Measurements from ENCODE around the gene RANBP3L. TPM values are rescaled to one million over a fixed set of nuclear protein-coding genes. Genes with fewer than 3 reads are reported as not detected.
A peak's percentile ranks its signal among the peaks of the same experiment; 100 is the strongest.
"Not testable (repeated sequence)": the region's sequence is repeated elsewhere in the genome, so short reads cannot be mapped to it uniquely, and the experiment has no call there.

The RANBP3L gene, protein sequence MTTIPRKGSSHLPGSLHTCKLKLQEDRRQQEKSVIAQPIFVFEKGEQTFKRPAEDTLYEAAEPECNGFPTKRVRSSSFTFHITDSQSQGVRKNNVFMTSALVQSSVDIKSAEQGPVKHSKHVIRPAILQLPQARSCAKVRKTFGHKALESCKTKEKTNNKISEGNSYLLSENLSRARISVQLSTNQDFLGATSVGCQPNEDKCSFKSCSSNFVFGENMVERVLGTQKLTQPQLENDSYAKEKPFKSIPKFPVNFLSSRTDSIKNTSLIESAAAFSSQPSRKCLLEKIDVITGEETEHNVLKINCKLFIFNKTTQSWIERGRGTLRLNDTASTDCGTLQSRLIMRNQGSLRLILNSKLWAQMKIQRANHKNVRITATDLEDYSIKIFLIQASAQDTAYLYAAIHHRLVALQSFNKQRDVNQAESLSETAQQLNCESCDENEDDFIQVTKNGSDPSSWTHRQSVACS
- total RNA-seq: 10 to 100 TPM in 1 of 8 experiments, 1 to 10 TPM in 3, under 1 TPM in 4; 0.08 to 19.8 (median 1.3) TPM

DNA sequence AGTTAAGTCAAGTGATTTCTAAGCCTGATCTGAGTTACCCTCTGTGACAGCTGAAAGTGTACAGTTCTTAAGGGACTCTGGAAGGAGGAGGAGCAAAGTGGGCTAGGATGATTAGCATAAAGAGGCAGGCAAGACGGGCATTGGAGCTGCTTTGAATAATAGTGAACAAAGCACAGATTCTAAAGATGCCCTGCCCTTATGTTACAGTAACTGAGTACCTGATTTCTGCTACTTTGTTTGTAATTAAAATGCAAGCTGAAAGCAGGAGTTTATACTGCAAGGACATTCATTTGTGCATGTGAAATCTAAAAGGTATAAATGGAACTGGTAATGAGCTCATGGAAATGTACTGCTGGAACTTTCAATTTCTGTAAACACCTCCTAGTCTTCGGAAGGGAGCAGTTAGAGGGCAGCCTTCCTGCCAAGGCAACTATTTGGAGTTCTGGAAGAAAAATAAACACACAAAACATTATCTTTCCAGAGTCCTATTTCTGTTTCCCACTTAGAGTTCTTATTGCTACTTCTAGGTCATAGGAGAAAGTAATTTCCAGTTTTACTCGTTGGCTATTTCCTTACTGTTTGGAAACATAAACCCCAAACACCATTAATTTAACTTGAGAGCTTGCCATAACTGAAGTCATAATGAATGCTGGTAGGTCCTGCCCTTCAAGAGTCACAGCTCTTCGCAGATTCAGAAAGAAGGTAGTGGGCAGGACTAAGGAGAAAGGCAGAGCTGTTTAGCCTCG is at the start of gene RANBP3L:
RANBP3L (minus strand) TSS at position 45 of the 746 bp plus-strand sequence. CDS start 486 bp downstream, outside the sequence.
- in situ Hi-C loops (cut with MboI; ENCODE audit: low pct_unique_long_range_greater_than_20kb in 2 of 9, low sequenced_read_pairs in 9 of 9, unreplicated experiment in 9 of 9): loop anchor here in 1 of 9 experiments (10.0 kb wide), 1 partner anchor 57 kb away; the partner anchor contains the start of gene NADK2
- peaks cover 18 to 34% of the 10 kb centered on the region in 2 donors for H3K4me1 ChIP-seq (replicated peaks in 1 of 2)
- ATAC-seq (replicated peaks in 6 of 8): peak; percentile 42 to 94 (median 90)
- WGBS, 10 experiments: 0 to 79% (median 25%) methylated on average over 1 to 5 of the region's 5 CpGs
- no peak within 1 kb of the TSS for H3K4me3 ChIP-seq
- H3K27ac ChIP-seq: no peak within 1 kb of the TSS

DNA sequence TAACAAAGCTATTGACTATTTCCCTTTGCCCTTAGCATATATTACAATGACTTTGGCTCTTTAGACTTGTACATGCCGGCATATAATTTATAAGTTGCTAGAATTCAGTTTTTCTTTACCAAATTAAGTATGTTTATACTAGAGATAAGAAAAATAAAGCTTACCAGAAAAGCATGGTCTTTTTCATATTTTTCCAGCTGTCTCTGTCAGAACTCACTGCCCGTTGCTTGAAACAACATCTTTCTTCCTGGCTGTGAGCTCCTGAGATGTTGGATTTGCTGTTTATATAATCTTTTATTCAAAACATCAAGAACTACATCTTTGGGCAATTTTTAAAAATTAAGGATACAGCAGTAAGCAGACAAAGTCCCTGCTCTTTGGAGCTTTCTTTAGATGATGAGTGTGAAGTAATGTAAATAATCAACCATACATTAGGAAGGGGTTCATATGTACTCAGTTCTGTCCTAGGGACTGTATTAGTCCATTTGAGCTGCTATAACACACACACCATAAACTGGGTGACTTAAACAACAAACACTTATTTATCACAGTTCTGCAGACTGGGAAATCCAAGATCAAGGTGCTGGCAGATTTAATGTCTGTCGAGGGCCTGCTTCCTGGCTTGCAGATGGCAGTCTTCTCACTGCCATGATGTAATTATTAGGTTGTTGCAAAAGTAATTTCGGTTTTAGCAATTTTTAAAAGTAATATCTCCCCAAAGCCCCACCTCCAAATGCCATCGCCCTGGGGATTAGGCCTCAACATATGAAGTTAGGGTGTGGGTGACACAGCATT is 45.4 kb upstream of the RANBP3L start:
- H3K4me1 ChIP-seq (replicated peaks in 1 of 2): no peaks in the 10 kb centered on the region
- no peak overlapping the region for H3K27ac ChIP-seq
- ATAC-seq (replicated peaks in 6 of 8): no peak
- WGBS, 10 experiments: 34 to 100% (median 83%) methylated on average over 1 to 4 of the region's 5 CpGs; no CpG with 5 or more reads in 1 of the 10 experiments
- in situ Hi-C loops (cut with MboI; ENCODE audit: low pct_unique_long_range_greater_than_20kb in 2 of 9, low sequenced_read_pairs in 9 of 9, unreplicated experiment in 9 of 9): no loop called here
- H3K4me3 ChIP-seq: no peak overlapping the region

DNA sequence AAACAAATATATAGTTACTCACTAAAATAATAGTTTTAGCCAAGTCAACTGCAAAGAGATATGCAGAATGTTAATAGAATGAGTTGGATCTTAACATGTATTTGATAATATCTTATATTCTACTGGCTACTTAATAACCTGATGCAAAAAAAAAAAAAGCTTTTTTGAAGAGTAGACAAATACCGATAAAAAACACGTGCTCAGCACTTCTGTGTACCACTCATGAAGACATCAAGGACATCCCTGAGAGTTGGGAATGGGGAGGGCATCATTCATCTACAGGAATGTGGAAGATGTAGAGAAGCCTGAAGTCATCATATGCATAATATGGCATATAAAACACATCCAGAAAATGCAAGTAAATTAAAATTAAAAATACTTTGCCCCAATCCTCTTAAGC is 43.2 kb upstream of the RANBP3L start:
- H3K27ac ChIP-seq: no peak overlapping the region
- no peak for ATAC-seq (replicated peaks in 6 of 8)
- in situ Hi-C loops (cut with MboI; ENCODE audit: low pct_unique_long_range_greater_than_20kb in 2 of 9, low sequenced_read_pairs in 9 of 9, unreplicated experiment in 9 of 9): no loop called here
- H3K4me1 ChIP-seq (replicated peaks in 1 of 2): no peaks in the 10 kb centered on the region
- whole genome bisulfite sequencing, 10 experiments: 59 to 92% (median 70%) methylated on average over 1 to 2 of the region's 2 CpGs; no CpG with 5 or more reads in 1 of the 10 experiments
- H3K4me3 ChIP-seq: no peak overlapping the region

DNA sequence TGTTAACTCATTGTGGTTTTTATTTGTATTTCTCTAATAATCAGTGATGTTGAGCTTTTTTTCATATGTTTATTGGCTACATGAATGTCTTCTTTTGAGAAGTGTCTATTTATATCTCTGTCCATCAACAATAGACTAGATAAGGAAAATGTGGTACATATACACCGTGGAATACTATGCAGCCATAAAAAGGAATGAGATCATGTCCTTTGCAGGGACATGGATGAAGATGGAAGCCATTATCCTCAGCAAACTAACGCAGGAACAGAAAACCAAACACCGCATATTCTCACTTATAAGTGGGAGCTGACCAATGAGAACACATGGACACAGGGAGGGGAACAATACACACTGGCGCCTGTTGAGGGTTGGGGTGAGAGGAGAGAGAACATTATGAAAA is 40.0 kb upstream of the RANBP3L start:
- H3K4me1 ChIP-seq (replicated peaks in 1 of 2); H3K27ac ChIP-seq; ATAC-seq (replicated peaks in 6 of 8); in situ Hi-C loops (cut with MboI; ENCODE audit: low pct_unique_long_range_greater_than_20kb in 2 of 9, low sequenced_read_pairs in 9 of 9, unreplicated experiment in 9 of 9); H3K4me3 ChIP-seq: not testable (repeated sequence)
- 0 to 100% (median 84%) methylated on average over 1 to 4 of the region's 4 CpGs; no CpG with 5 or more reads in 1 of the 10 experiments for WGBS, 10 experiments

DNA sequence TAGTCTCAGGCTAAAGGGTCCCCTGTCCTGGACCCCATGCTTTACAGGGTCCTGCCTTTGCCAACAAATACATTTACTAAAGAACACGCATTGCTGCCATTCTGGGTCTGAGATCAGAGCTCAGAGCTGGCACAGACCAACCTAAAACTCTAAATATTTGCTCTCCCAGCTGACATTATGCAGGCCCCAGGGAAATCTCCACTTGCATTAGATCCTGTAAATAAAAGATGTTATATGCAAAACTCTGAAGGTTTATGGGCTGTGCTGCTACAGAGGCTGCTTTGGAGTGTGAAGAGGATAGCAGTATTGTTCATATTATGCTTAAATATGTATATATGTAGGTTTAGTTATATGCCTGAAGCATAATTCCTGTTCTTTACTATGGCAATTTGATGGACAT is 35.9 kb upstream of the RANBP3L start:
- Histone ChIP-seq H3K27ac (no peak overlapping the region), H3K4me1 (replicated peaks in 1 of 2) (no peaks in the 10 kb centered on the region), H3K4me3 (no peak overlapping the region)
- ATAC-seq (replicated peaks in 6 of 8): peak in 5 of 8 experiments; percentile 16 to 100 (median 86)
- in situ Hi-C loops (cut with MboI; ENCODE audit: low pct_unique_long_range_greater_than_20kb in 2 of 9, low sequenced_read_pairs in 9 of 9, unreplicated experiment in 9 of 9): no loop called here
- 17 to 100% (median 83%) methylated on average over 1 of the region's 1 CpG; no CpG with 5 or more reads in 4 of the 10 experiments for WGBS, 10 experiments

DNA sequence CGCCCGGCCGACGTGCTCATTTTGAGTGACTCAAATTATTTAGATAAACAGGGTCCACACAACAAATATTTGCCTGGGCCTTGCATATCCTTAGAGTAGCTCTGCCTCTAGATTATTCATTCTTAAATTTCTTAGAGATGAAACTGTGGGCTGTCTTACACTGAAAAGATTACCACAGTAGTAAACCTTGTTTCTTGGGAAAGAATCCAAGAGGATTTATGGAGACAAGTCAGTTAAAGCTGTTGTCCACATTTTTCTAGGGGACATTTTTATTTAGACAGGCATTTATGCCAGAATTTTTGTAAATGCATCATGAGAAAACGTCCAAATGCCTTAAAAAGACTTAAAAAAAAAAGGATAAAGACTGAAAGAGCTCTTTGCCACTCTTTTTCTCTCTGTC is 32.6 kb upstream of the RANBP3L start:
- Histone ChIP-seq H3K4me1 (replicated peaks in 1 of 2) (no peaks in the 10 kb centered on the region), H3K27ac (no peak overlapping the region), H3K4me3 (no peak overlapping the region)
- ATAC-seq (replicated peaks in 6 of 8): no peak
- in situ Hi-C loops (cut with MboI; ENCODE audit: low pct_unique_long_range_greater_than_20kb in 2 of 9, low sequenced_read_pairs in 9 of 9, unreplicated experiment in 9 of 9): no loop called here
- WGBS, 10 experiments: 0 to 86% (median 50%) methylated on average over 1 to 5 of the region's 5 CpGs; no CpG with 5 or more reads in 1 of the 10 experiments

DNA sequence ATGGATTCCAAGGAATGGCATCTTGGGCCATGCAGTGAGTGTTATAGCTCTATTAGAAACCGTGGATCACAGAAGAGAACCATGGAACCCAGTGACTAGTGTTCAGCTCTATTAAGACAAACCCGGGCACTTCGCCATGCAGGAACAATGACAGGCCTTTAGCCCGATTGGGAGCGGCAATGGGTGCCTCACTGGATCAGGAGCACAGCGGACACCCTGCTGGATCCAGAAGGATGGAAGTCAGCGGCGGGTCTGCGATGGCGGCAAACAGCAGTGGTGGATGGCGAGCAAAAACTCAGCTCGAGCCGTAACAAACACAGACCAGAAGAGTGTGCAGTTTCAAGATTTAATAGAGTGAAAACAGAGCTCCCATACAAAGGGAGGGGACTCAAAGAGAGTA is 31.0 kb upstream of the RANBP3L start:
- H3K4me3 ChIP-seq; ATAC-seq (replicated peaks in 6 of 8); in situ Hi-C loops (cut with MboI; ENCODE audit: low pct_unique_long_range_greater_than_20kb in 2 of 9, low sequenced_read_pairs in 9 of 9, unreplicated experiment in 9 of 9); H3K27ac ChIP-seq; H3K4me1 ChIP-seq (replicated peaks in 1 of 2): not testable (repeated sequence)
- WGBS, 10 experiments: 49 to 93% (median 86%) methylated on average over 1 to 10 of the region's 13 CpGs; no CpG with 5 or more reads in 3 of the 10 experiments

DNA sequence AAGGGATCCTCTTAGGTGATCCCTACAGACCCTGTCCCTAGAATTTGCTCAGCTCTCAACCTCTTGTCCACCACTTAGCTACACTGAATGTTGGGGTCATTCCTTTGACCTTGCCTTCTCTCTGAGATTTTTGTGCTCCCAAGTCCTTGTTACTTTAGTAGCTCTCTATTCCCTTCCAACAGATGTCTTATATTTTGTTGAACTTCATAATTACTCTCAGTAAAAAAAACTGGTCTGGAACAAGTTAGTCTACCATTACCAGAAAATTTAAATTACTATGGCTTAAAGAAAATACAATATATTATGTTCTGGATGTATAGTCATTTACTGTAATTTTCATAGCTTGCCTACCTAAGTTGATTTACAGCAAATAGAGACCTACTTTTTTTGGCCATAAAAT is 23.5 kb upstream of the RANBP3L start:
- no peak for ATAC-seq (replicated peaks in 6 of 8)
- Histone ChIP-seq H3K4me3 (no peak overlapping the region), H3K27ac (no peak overlapping the region), H3K4me1 (replicated peaks in 1 of 2) (no peaks in the 10 kb centered on the region)
- in situ Hi-C loops (cut with MboI; ENCODE audit: low pct_unique_long_range_greater_than_20kb in 2 of 9, low sequenced_read_pairs in 9 of 9, unreplicated experiment in 9 of 9): no loop called here

DNA sequence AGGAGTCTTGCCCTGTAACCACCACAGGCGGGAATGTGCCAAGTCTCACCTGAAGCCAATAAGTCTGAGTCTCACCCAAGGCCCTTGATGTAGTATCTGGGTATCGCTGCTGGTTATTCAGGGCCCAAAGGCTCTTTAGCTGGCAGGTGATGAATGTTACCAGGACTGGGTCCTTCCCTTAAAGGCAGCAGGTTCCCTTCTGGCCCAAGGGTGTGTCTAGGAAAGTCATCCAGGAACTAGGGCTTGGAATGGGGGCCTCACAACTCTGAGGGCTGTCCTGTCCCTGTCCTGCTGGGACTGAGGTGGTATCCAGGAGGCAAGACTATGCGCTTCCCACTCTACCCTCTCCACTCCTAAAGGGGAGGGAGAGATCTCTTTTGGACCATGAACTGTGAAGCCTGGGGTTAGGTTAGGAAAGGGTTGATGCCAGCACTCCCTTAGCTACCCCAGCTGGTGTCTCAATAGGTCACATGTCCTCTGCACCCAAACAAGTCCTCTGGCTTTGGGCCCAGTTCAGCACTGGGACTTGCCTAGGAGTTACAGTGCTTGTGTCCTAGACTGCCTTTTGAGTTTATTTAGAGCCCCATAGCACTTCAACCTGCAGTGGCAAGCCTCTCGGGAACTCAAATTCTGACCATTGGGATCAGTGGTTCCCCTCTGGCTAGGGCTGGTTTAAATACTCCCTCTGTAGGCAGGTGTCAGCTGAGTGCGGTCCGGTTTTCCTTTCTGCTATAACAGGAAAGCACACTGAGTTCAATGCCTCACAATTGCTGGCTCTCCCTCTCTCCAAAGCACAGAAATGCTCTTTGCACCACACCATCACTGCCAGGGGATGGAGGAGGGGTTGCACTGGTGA is 22.5 kb upstream of the RANBP3L start:
- no peak overlapping the region for H3K4me3 ChIP-seq
- WGBS, 10 experiments: 53 to 100% (median 80%) methylated on average over 1 to 6 of the region's 6 CpGs; no CpG with 5 or more reads in 3 of the 10 experiments
- in situ Hi-C loops (cut with MboI; ENCODE audit: low pct_unique_long_range_greater_than_20kb in 2 of 9, low sequenced_read_pairs in 9 of 9, unreplicated experiment in 9 of 9): no loop called here
- no peak for ATAC-seq (replicated peaks in 6 of 8)
- no peaks in the 10 kb centered on the region for H3K4me1 ChIP-seq (replicated peaks in 1 of 2)
- H3K27ac ChIP-seq: no peak overlapping the region

DNA sequence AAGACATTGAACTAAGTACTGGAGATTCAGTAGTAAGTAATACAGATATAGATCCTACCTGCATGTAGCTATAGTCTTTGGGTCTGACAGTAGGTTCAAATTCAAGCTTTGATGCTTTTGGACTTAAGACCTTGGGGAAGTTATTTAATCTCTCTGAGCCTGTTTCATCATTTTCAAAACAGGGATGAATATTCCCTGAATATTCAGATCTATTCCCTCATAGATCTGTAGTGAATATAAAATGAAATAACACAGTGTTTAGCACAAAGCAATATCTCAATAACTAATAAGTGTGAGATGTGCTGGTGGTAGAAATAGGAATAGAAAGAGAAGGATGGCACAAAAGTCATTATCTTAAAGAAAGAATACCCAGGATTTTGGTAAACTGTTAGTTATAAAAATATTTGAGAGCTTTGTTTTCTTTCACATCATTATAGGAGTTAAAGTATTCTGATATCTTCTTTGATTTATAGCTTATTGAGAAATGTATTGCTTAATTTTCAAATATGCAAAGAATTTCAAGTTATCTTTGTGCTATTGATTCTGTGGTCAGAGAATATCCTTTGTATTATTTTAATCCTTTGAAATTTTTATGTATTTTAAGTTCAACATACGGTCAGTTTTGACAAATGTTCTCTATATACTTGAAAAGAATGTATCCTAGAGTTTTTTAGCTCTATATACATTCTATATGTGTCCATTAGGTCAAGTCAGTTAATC is 11.4 kb upstream of the RANBP3L start:
- Histone ChIP-seq H3K4me1 (replicated peaks in 1 of 2) (no peaks in the 10 kb centered on the region), H3K4me3 (no peak overlapping the region), H3K27ac (no peak overlapping the region)
- peak in 2 of 8 experiments; percentile 58 to 64 for ATAC-seq (replicated peaks in 6 of 8)
- 14 to 90% (median 43%) methylated on average over 1 of the region's 1 CpG; no CpG with 5 or more reads in 1 of the 10 experiments for WGBS, 10 experiments
- in situ Hi-C loops (cut with MboI; ENCODE audit: low pct_unique_long_range_greater_than_20kb in 2 of 9, low sequenced_read_pairs in 9 of 9, unreplicated experiment in 9 of 9): no loop called here

DNA sequence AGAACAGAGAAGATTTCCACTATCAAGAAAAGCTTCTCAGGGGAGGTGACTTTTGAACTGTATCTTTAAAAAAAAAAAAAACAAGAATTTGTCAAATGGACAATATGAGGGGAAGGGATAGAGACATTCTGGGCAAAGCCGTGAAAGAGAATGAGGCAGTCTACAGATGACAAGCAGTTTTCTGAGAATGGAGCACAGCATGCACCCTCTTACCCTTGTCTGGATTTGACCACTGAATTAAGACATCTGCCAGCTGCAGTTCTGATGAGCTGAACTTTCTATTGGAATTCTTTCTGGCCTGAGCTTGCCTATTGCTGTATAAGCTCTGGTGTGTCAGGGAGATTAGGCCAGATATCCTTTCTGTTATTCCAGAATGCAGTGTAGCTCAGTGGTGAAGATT is 10.3 kb upstream of the RANBP3L start:
- H3K27ac ChIP-seq: no peak overlapping the region
- in situ Hi-C loops (cut with MboI; ENCODE audit: low pct_unique_long_range_greater_than_20kb in 2 of 9, low sequenced_read_pairs in 9 of 9, unreplicated experiment in 9 of 9): no loop called here
- H3K4me1 ChIP-seq (replicated peaks in 1 of 2): no peaks in the 10 kb centered on the region
- no peak for ATAC-seq (replicated peaks in 6 of 8)
- WGBS, 10 experiments: 8 to 83% (median 35%) methylated on average over 1 of the region's 1 CpG; no CpG with 5 or more reads in 4 of the 10 experiments
- H3K4me3 ChIP-seq: no peak overlapping the region
